AG04450 (cell line): Measurements from ENCODE around the gene MAN1C1. TPM values are rescaled to one million over a fixed set of nuclear protein-coding genes. Genes with fewer than 3 reads are reported as not detected.

Experiments
- CTCF ChIA-PET: fragments of 300-600, 350-600 bp; formaldehyde crosslinking; extraction: SDS; loops from one replicate; lab custom pipeline; 2022; ENCODE audit warnings: antibody characterized with exemption, inconsistent platforms; lab: Charles Lee
- POLR2A ChIA-PET: fragments of 350-600 bp; formaldehyde crosslinking; extraction: SDS; loops from one replicate; lab custom pipeline; 2021; ENCODE audit warnings: antibody characterized with exemption, inconsistent platforms; lab: Yijun Ruan, JAX
- DNase-seq: peaks from one replicate; pipeline ENCODE4 v3.0.0-alpha.2; 2011; ENCODE audit warnings: low read depth, low spot score
- H3K27ac ChIP-seq: one replicate; pipeline ENCODE4 v1.5.1; 2012; ENCODE audit warnings: low read depth, low read length, control low read depth
- H3K27me3 ChIP-seq: one replicate; pipeline ENCODE4 v1.6.0; 2012; ENCODE audit warnings: low read length; ENCODE audit not compliant: control insufficient read depth, insufficient read depth
- H3K4me3 ChIP-seq: 2 replicates; pipeline ENCODE4 v1.5.1; 2011; ENCODE audit warnings: mild to moderate bottlenecking, low read depth, low read length, control low read depth
- H3K9me3 ChIP-seq: 2 replicates; pipeline ENCODE4 v1.5.1; 2012; ENCODE audit warnings: low read length; ENCODE audit not compliant: control insufficient read depth, insufficient read depth
- CTCF ChIP-seq: IDR thresholded peaks from 2 replicates; pipeline ENCODE4 v1.5.1; 2011; ENCODE audit warnings: low read depth, low read length, control low read depth, inconsistent platforms
- polyA plus RNA-seq: library from polyadenylated mRNA; depleted of rRNA; stranded (reverse); fragments of >200 nt; gene quantifications from 2 replicates; pipeline ENCODE4 v1.2.3, GENCODE V29; 2011

Gene MAN1C1
- polyA plus RNA-seq, 1 experiment: 16.9 TPM

- CTCF ChIA-PET: interaction anchor here (2.3 kb wide), 1 partner anchor 175 kb away, joined by 6 read pairs; no protein-coding TSS in a partner anchor
Observed at GRCh38 chr1:25620701-25621350, 4.2 kb downstream of the MAN1C1 start.

GRCh38 chr1:25621876-25622275 is 5.3 kb downstream of the MAN1C1 start:
- no peak for DNase-seq
- POLR2A ChIA-PET: no interaction called here
- Histone ChIP-seq H3K4me3 (no peak overlapping the region), H3K27me3 (peaks cover 14% of the 10 kb centered on the region), H3K27ac (no peak overlapping the region), H3K9me3 (no peaks in the 10 kb centered on the region; the same call in 1 of the 2 replicates)
- CTCF ChIA-PET: no interaction called here
- no peak for TF ChIP-seq CTCF

More at GRCh38 chr1:25620701-25621350, 4.2 kb downstream of the MAN1C1 start:
- TF ChIP-seq CTCF: no peak
- Histone ChIP-seq H3K9me3 (no peaks in the 10 kb centered on the region; the same call in 1 of the 2 replicates), H3K27ac (no peak overlapping the region), H3K27me3 (peaks cover 12% of the 10 kb centered on the region), H3K4me3 (no peak overlapping the region)
- POLR2A ChIA-PET: no interaction called here
- DNase-seq: no peak

GRCh38 chr1:25622531-25622930 is 5.9 kb downstream of the MAN1C1 start:
- Histone ChIP-seq H3K27me3 (peaks cover 16% of the 10 kb centered on the region), H3K9me3 (no peaks in the 10 kb centered on the region; the same call in 1 of the 2 replicates), H3K4me3 (no peak overlapping the region), H3K27ac (no peak overlapping the region)
- ChIA-PET CTCF (interaction anchor here (0.6 kb wide), 1 partner anchor 60 kb away, joined by 3 read pairs; no protein-coding TSS in a partner anchor), POLR2A (no interaction called here)
- no peak for DNase-seq
- no peak for TF ChIP-seq CTCF

- peaks cover 17% of the 10 kb centered on the region for H3K27me3 ChIP-seq
- no peak for DNase-seq
- no peak overlapping the region for H3K27ac ChIP-seq
- CTCF ChIA-PET: interaction anchor here (0.6 kb wide), 1 partner anchor 60 kb away, joined by 3 read pairs; no protein-coding TSS in a partner anchor
- no peaks in the 10 kb centered on the region for H3K9me3 ChIP-seq
- POLR2A ChIA-PET: no interaction called here
- TF ChIP-seq CTCF: no peak
- no peak overlapping the region for H3K4me3 ChIP-seq
Observed at GRCh38 chr1:25623007-25623406, 6.4 kb downstream of the MAN1C1 start.

- CTCF ChIA-PET: interaction anchor here (1.3 kb wide), 1 partner anchor 14 kb away, joined by 3 read pairs; no protein-coding TSS in a partner anchor
- peaks cover 17% of the 10 kb centered on the region for H3K27me3 ChIP-seq
Observed at GRCh38 chr1:25623731-25624130, 7.1 kb downstream of the MAN1C1 start.

More at GRCh38 chr1:25623731-25624130, 7.1 kb downstream of the MAN1C1 start:
- no peak for TF ChIP-seq CTCF
- no peak overlapping the region for H3K27ac ChIP-seq
- no peak for DNase-seq
- POLR2A ChIA-PET: no interaction called here
- no peak overlapping the region for H3K4me3 ChIP-seq
- no peaks in the 10 kb centered on the region for H3K9me3 ChIP-seq
